Measurements from ENCODE around the gene DMRT1.

DMRT1 gene

DNA sequence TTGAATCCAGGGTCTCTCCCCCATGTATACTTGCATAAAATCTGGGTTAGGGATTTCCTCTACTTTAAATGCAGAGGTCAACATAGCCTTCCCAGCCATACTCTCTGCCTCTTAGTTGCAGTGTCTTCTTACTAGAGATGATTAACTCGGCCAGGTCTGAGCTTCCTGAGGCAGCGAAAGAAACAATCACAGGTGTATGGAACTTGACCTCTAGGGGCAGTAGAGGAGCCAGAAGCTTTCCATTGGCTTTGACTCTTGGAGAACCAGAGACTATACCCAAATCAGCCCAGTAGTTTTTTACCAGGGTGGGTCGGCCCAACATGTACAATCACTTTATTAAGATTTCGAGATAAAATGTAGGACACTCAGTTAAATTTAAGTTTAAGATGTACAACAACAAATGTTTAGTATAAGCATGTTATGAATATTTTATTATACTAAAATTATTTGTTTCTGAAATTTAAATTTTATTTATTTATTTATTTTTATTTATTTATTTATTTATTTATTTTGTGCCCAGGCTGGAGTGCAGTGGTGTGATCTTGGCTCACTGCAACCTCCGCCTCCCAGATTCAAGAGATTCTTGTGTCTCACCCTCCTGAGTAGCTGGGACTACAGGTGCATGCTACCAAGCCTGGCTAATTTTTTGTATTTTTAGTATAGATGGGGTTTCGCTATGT is 87.0 kb downstream of the DMRT1 start:
- no peak overlapping the region for H4K8ac ChIP-seq (ENCODE audit: low read length)
- no peak overlapping the region for H2BK12ac ChIP-seq (ENCODE audit: low read length in 2 of 2)
- H2BK120ac ChIP-seq (ENCODE audit: low read depth, low read length): no peak overlapping the region
- no peak overlapping the region for H2BK15ac ChIP-seq (ENCODE audit: low read depth, poor library complexity, severe bottlenecking)
- H4K91ac ChIP-seq (ENCODE audit: low read length): no peak overlapping the region
- H3K4me2 ChIP-seq (ENCODE audit: low read length, poor library complexity, severe bottlenecking): no peak overlapping the region
- H3K4me1 ChIP-seq (ENCODE audit: control insufficient read depth, insufficient read depth, low read depth, low read length): no peaks in the 10 kb centered on the region
- no peak overlapping the region for H3K4me3 ChIP-seq (ENCODE audit: insufficient read depth in 1 of 2, low read depth in 1 of 2, low read length in 2 of 2)
- H3K36me3 ChIP-seq (ENCODE audit: control insufficient read depth in 1 of 2, insufficient read depth in 2 of 2, low read depth in 1 of 2, low read length in 2 of 2): no peaks in the 10 kb centered on the region
- 66% methylated on average over 4 of the region's 6 CpGs for WGBS
- H3K27me3 ChIP-seq (ENCODE audit: control insufficient read depth in 1 of 2, insufficient read depth in 1 of 2, low read length in 2 of 2): peaks cover 0 to 18% of the 10 kb centered on the region in 2 experiments
- no peak for DNase-seq
- H3K27ac ChIP-seq (ENCODE audit: low read length, poor library complexity, severe bottlenecking): no peak overlapping the region
- H2AK5ac ChIP-seq (ENCODE audit: low read length, severe bottlenecking): no peak overlapping the region
- H2BK5ac ChIP-seq (ENCODE audit: low read depth, low read length, poor library complexity, severe bottlenecking): no peak overlapping the region
- no peak overlapping the region for H3K9ac ChIP-seq (ENCODE audit: low read length)
- no peaks in the 10 kb centered on the region for H3K79me1 ChIP-seq (replicated peaks; ENCODE audit: low read length, poor library complexity, severe bottlenecking)
- no peak overlapping the region for H2AFZ ChIP-seq (ENCODE audit: low read depth, low read length)
- H3K9me3 ChIP-seq (ENCODE audit: control insufficient read depth, low read length): no peaks in the 10 kb centered on the region
- H3K18ac ChIP-seq (ENCODE audit: low read depth in 1 of 2, low read length in 2 of 2): no peak overlapping the region
- H3K23ac ChIP-seq (ENCODE audit: low read length in 2 of 2): no peak overlapping the region
- no peak overlapping the region for H3K14ac ChIP-seq (ENCODE audit: low read length in 2 of 2)
- no peak overlapping the region for H3K4ac ChIP-seq (ENCODE audit: low read depth in 1 of 2, low read length in 2 of 2)

DNA sequence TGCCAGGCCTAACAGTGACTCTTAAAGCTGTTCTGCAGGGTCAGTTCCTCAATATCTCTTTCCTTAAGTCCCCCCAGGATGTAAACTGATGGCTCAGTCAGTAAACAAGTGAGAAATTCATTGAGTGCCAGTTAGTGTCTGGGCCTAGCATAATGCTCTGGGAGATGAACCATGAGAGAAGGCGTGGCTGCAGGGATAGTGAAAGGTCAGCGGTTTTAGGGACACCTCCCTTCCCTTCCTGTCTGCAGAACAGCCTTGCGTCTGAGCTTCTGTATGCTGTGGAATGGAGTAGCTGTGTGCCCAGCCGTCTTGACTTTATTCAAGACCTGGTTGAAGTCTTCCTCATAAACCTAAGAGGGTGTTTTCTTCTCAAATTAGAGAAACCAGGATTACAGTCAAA is 88.2 kb downstream of the DMRT1 start:
- no peak overlapping the region for H2BK12ac ChIP-seq (ENCODE audit: low read length in 2 of 2)
- no peak overlapping the region for H2BK120ac ChIP-seq (ENCODE audit: low read depth, low read length)
- H3K27ac ChIP-seq (ENCODE audit: low read length, poor library complexity, severe bottlenecking): no peak overlapping the region
- no peak overlapping the region for H3K4me3 ChIP-seq (ENCODE audit: insufficient read depth in 1 of 2, low read depth in 1 of 2, low read length in 2 of 2)
- H4K91ac ChIP-seq (ENCODE audit: low read length): no peak overlapping the region
- no peak for DNase-seq
- no peak overlapping the region for H3K18ac ChIP-seq (ENCODE audit: low read depth in 1 of 2, low read length in 2 of 2)
- 67% methylated on average over 3 of the region's 4 CpGs for WGBS
- no peaks in the 10 kb centered on the region for H3K36me3 ChIP-seq (ENCODE audit: control insufficient read depth in 1 of 2, insufficient read depth in 2 of 2, low read depth in 1 of 2, low read length in 2 of 2)
- H3K4ac ChIP-seq (ENCODE audit: low read depth in 1 of 2, low read length in 2 of 2): no peak overlapping the region
- no peak overlapping the region for H2AFZ ChIP-seq (ENCODE audit: low read depth, low read length)
- H3K14ac ChIP-seq (ENCODE audit: low read length in 2 of 2): no peak overlapping the region
- H3K4me1 ChIP-seq (ENCODE audit: control insufficient read depth, insufficient read depth, low read depth, low read length): no peaks in the 10 kb centered on the region
- H3K23ac ChIP-seq (ENCODE audit: low read length in 2 of 2): no peak overlapping the region
- H3K9ac ChIP-seq (ENCODE audit: low read length): no peak overlapping the region
- no peak overlapping the region for H3K4me2 ChIP-seq (ENCODE audit: low read length, poor library complexity, severe bottlenecking)
- no peaks in the 10 kb centered on the region for H3K79me1 ChIP-seq (replicated peaks; ENCODE audit: low read length, poor library complexity, severe bottlenecking)
- H3K27me3 ChIP-seq (ENCODE audit: control insufficient read depth in 1 of 2, insufficient read depth in 1 of 2, low read length in 2 of 2): peaks cover 0 to 16% of the 10 kb centered on the region in 2 experiments
- H2AK5ac ChIP-seq (ENCODE audit: low read length, severe bottlenecking): no peak overlapping the region
- no peak overlapping the region for H4K8ac ChIP-seq (ENCODE audit: low read length)
- no peak overlapping the region for H2BK15ac ChIP-seq (ENCODE audit: low read depth, poor library complexity, severe bottlenecking)
- no peak overlapping the region for H2BK5ac ChIP-seq (ENCODE audit: low read depth, low read length, poor library complexity, severe bottlenecking)
- no peaks in the 10 kb centered on the region for H3K9me3 ChIP-seq (ENCODE audit: control insufficient read depth, low read length)

DNA sequence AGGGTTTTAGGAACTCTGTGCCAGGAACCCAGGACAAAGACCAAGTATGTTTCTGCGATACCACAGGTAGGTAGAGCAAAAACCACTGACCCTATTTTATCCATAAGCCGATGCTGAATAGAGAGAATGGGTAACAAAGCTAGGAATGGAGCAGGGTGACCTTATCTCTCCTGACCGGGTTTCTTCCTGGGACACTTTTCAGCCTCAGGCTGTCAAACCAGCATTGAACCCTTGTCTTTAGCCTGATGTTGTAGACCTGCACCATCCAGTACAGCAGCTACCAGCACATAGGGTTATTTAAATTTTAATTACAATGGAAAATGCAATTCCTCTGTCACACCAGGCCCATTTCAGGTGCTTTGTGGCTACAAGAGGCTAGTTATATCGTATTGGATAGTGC is 91.9 kb downstream of the DMRT1 start:
- Histone ChIP-seq H3K14ac (ENCODE audit: low read length in 2 of 2) (no peak overlapping the region), H2BK15ac (ENCODE audit: low read depth, poor library complexity, severe bottlenecking) (no peak overlapping the region), H3K4ac (ENCODE audit: low read depth in 1 of 2, low read length in 2 of 2) (no peak overlapping the region), H2BK12ac (ENCODE audit: low read length in 2 of 2) (no peak overlapping the region), H3K23ac (ENCODE audit: low read length in 2 of 2) (no peak overlapping the region), H2AK5ac (ENCODE audit: low read length, severe bottlenecking) (no peak overlapping the region), H3K36me3 (ENCODE audit: control insufficient read depth in 1 of 2, insufficient read depth in 2 of 2, low read depth in 1 of 2, low read length in 2 of 2) (no peaks in the 10 kb centered on the region), H2BK5ac (ENCODE audit: low read depth, low read length, poor library complexity, severe bottlenecking) (no peak overlapping the region), H3K4me1 (ENCODE audit: control insufficient read depth, insufficient read depth, low read depth, low read length) (no peaks in the 10 kb centered on the region), H2AFZ (ENCODE audit: low read depth, low read length) (no peak overlapping the region), H3K18ac (ENCODE audit: low read depth in 1 of 2, low read length in 2 of 2) (no peak overlapping the region), H3K9ac (ENCODE audit: low read length) (no peak overlapping the region), H2BK120ac (ENCODE audit: low read depth, low read length) (no peak overlapping the region), H3K9me3 (ENCODE audit: control insufficient read depth, low read length) (no peaks in the 10 kb centered on the region), H3K4me2 (ENCODE audit: low read length, poor library complexity, severe bottlenecking) (no peak overlapping the region), H3K27me3 (ENCODE audit: control insufficient read depth in 1 of 2, insufficient read depth in 1 of 2, low read length in 2 of 2) (no peaks in the 10 kb centered on the region), H3K4me3 (ENCODE audit: insufficient read depth in 1 of 2, low read depth in 1 of 2, low read length in 2 of 2) (no peak overlapping the region), H3K27ac (ENCODE audit: low read length, poor library complexity, severe bottlenecking) (no peak overlapping the region), H4K8ac (ENCODE audit: low read length) (no peak overlapping the region), H4K91ac (ENCODE audit: low read length) (no peak overlapping the region), H3K79me1 (replicated peaks; ENCODE audit: low read length, poor library complexity, severe bottlenecking) (no peaks in the 10 kb centered on the region)
- no peak for DNase-seq
- 89% methylated on average over 3 of the region's 4 CpGs for WGBS

DNA sequence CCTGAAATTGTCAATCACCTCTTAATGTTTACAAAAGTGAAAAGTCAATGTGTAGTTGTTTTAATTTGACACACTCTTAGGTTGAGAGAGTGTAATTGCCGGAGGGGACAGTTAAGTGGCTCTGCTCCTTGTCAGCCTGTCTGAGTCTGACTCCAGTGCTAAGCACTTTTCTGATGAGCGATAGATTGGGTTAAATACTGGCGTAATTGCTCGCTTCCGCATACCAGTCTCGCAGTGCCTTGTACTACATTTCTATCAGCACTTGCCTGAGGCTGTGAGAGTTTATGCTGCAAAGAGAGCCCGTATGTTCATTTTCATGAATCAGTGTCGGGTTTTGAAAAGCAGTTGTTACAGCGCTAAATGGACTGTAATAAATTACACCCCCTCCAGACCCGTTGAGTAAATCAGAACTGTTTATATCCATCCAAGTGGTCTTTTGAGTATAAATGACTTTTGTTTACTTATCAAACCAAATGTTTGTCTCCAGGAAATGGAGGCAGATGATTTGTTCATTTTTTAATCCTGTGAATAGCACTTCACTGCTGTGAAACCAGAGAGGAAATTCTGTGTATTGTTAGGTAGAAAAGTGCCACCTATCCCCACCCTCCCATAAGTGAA is 94.0 kb downstream of the DMRT1 start:
- Histone ChIP-seq H4K91ac (ENCODE audit: low read length) (no peak overlapping the region), H3K14ac (ENCODE audit: low read length in 2 of 2) (no peak overlapping the region), H3K4ac (ENCODE audit: low read depth in 1 of 2, low read length in 2 of 2) (no peak overlapping the region), H2AFZ (ENCODE audit: low read depth, low read length) (no peak overlapping the region), H3K4me1 (ENCODE audit: control insufficient read depth, insufficient read depth, low read depth, low read length) (no peaks in the 10 kb centered on the region), H3K4me3 (ENCODE audit: insufficient read depth in 1 of 2, low read depth in 1 of 2, low read length in 2 of 2) (peak overlapping the region in 1 of 2 experiments; percentile 70), H2BK15ac (ENCODE audit: low read depth, poor library complexity, severe bottlenecking) (no peak overlapping the region), H3K9ac (ENCODE audit: low read length) (peak overlapping the region; percentile 63), H3K36me3 (ENCODE audit: control insufficient read depth in 1 of 2, insufficient read depth in 2 of 2, low read depth in 1 of 2, low read length in 2 of 2) (no peaks in the 10 kb centered on the region), H3K27me3 (ENCODE audit: control insufficient read depth in 1 of 2, insufficient read depth in 1 of 2, low read length in 2 of 2) (no peaks in the 10 kb centered on the region), H2AK5ac (ENCODE audit: low read length, severe bottlenecking) (no peak overlapping the region), H3K18ac (ENCODE audit: low read depth in 1 of 2, low read length in 2 of 2) (no peak overlapping the region), H3K9me3 (ENCODE audit: control insufficient read depth, low read length) (peaks cover 5% of the 10 kb centered on the region), H3K23ac (ENCODE audit: low read length in 2 of 2) (no peak overlapping the region), H2BK12ac (ENCODE audit: low read length in 2 of 2) (no peak overlapping the region), H2BK120ac (ENCODE audit: low read depth, low read length) (no peak overlapping the region), H3K27ac (ENCODE audit: low read length, poor library complexity, severe bottlenecking) (no peak overlapping the region), H2BK5ac (ENCODE audit: low read depth, low read length, poor library complexity, severe bottlenecking) (no peak overlapping the region), H3K79me1 (replicated peaks; ENCODE audit: low read length, poor library complexity, severe bottlenecking) (no peaks in the 10 kb centered on the region), H4K8ac (ENCODE audit: low read length) (no peak overlapping the region), H3K4me2 (ENCODE audit: low read length, poor library complexity, severe bottlenecking) (no peak overlapping the region)
- no peak for DNase-seq
- 17% methylated on average over 8 of the region's 10 CpGs for WGBS
